ENCODE data around the gene MAPK8.
"Not testable (repeated sequence)": the region's sequence is repeated elsewhere in the genome, so short reads cannot be mapped to it uniquely, and the experiment has no call there.

The MAPK8 gene

DNA sequence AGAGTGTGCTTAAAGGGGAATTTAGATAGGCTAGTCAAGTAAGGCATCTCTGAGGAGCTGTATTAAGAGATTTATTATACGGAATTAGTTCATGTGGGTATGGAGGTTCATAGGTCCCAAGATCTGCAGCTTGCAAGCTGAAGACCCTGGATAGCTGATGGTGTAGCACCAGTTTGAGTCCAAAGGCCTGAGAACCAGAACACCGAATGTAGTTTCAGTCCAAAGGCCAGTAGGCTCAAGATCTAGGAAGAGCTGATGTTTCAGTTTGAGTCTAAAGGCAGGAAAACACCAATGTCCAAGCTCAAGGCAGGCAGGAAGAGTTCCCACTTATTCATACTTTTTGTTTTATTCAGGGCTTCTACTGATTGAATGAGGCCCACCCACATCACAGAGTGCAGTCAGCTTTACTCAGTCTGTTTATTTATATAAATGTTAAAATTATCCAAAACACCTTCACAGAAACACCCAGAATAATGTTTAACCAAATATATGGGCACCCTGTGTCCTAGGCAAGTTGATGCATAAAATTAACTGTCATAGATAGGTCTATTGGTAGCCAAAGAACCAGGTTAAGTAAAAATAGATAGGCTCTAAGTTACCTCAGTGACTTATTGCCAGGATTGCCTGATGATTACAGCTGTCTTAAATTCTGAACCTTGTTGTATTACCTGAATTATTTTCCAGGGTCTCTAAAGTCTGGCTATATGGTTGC lies 83.5 kb downstream of the MAPK8 start:
- DNase-seq = no peak

- DNase-seq = no peak
Measured at GRCh38 chr10:48390558-48390871, 84.0 kb downstream of the MAPK8 start.

DNA sequence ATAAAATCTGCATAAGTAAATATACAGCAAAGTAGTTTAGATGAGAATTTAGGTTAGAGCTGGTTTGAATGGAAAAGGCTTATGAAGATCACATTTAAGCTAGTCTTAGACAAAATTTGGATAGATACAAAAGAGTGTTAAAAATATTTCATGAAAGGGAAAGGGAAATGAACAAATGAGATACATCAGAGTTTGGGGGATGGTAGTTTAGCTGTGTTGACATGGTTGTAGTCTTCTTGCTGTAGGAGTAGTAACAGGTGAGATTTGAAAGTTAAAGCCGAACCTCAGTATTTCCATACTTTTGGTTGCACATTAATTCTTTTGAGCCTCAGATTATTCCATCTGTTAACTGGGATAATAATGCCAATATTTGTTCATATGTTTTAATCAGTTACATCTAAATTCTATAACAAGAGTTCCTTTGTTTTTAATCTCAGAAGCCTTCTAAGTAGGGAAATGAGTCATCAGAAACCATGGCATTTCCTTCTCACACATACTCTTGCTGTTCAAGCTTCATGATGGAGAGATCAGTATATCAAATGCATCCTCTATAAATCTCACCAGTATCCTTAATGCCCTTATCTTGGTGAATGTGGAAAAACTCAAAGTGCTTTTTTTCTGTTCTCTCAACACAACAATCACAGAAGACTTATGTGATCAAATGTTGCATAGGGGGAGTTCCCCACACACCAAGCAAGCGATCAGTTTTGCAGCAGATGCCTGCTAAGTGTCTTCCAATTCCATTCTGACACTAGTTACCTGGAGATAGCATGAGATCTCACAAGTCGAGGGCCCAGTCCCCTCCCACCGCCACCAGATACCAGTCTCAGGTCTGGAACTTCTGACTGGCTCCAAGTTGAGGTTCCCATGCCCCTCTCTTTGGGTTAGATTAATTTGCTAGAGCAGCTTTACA lies 84.7 kb downstream of the MAPK8 start:
- no peak for DNase-seq

GRCh38 chr10:48391994-48392393 lies 85.5 kb downstream of the MAPK8 start:
- no peak for DNase-seq

GRCh38 chr10:48398261-48398660 lies 91.8 kb downstream of the MAPK8 start:
- no peak for DNase-seq

DNA sequence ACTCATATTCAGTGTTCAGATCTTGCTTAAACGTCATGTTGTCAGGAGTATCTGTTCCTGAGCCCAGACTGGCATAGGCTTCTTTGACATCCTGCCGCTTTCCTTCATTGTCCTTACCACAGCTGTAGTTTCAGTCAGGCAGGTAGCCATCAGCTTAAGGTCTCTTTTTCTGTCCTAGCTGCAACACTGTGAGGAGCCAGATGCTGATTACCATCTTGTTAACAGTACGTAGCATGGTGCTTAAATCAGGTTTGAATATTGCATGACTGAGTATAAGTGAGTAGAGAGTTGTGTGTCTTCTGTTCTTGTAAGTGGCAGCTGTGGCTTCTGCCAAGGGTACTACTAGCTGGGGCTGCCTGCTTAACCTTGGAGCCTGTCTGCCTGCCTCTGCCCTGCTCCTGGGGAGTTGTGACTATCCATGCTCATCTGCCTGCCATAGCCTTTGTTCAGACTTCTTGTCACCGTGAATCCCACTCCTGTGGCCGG lies 92.6 kb downstream of the MAPK8 start:
- DNase-seq = no peak

DNA sequence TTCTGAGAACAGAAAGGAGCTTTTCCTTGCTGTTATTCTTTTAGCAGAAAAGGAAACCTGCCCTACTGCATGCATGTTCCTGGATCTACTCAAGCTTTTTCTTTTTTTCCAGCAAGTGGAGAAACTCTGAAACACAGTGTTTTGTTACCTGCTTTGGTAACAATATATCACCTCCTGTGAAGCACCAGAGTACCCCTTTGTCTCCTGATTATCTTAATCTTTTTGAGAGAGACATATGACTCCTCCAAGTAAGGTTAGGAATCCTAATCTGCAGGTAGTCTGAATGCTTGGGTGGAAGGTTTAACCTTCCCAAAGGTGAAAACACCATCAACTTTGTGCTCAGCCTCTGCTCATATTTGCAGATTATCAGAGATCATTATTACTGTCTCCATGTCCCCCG lies 93.1 kb downstream of the MAPK8 start:
- no peak for DNase-seq

GRCh38 chr10:48400129-48400849 lies 93.8 kb downstream of the MAPK8 start:
- DNase-seq = no peak

- DNase-seq = no peak
Measured at GRCh38 chr10:48400850-48401220, 94.4 kb downstream of the MAPK8 start.

DNA sequence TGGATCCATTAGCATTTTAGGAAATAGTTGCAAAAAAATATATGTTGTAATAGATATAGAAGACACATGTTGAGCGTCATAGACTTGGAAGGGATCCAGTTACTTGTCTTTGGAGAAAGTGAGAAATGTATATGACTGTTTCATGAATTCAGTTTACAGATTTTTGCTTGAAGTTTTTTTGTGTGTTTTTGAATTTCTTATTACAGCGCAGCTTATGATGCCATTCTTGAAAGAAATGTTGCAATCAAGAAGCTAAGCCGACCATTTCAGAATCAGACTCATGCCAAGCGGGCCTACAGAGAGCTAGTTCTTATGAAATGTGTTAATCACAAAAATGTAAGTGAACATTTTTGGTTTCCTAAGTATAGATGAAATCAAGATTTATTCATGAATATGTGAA lies 98.2 kb downstream of the MAPK8 start:
- DNase-seq = no peak

DNA sequence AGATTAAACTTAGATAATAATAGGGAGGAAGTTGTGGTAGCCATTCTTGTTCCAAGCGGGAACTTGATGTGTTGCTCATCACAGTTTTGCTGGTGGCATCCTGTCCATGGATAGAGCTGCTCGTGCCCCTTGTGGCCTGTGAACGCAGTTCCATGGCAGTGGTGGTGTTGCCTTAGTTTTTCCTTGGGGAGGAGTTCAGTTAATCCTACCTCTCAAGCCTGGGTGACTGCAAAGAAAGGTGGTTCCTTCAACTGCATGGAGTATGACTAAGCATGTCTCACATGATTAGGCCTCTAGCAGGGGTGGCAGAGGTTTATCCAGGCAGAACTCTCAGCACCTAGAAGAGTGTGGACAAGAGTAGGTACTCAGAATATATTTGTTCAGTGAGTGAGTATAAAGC lies 99.7 kb downstream of the MAPK8 start:
- DNase-seq = no peak

DNA sequence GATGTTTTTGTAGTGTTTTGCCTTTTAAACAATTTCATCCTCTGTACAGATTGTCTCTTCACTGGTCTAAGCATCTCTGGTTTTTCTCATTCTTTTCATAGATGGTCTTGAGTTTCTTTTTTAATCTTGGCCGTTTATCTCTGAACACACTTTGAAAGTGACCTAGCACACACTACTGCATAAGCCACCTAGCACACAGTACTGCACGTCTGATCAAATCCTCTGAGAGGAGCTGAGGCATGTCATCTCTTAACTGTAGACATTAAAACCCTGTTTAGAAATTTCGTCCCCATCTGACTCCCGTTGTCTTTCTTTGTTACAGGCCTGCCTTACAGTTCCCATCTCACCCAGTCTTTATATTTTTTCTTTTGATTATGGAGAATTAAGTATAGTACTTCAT lies 100.2 kb downstream of the MAPK8 start:
- no peak for DNase-seq

DNA sequence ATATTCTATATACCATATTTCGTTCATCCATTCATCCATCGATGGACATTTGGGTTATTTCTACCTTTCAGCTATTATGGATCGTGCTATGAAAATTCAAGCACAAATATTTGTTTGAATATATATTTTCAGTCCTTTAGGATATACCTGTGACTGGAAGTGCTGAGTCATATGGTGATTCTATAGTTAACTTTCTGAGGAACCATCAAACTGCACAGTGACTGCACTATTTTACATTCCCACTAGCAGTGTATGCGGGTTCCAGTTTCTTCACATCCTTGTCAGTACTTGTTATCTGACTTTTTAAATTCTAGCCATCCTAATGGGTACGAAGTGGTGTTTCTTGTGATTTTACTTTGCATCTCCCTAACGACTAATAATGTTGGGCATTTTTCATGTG lies 104.0 kb downstream of the MAPK8 start:
- DNase-seq = no peak

GRCh38 chr10:48411510-48411909 lies 105.0 kb downstream of the MAPK8 start:
- DNase-seq = no peak

- DNase-seq = no peak
Measured at GRCh38 chr10:48412081-48412480, 105.6 kb downstream of the MAPK8 start.

GRCh38 chr10:48412933-48413332 lies 106.5 kb downstream of the MAPK8 start:
- no peak for DNase-seq

- no peak for DNase-seq
Measured at GRCh38 chr10:48414160-48414559, 107.7 kb downstream of the MAPK8 start.

GRCh38 chr10:48414778-48415177 lies 108.3 kb downstream of the MAPK8 start:
- no peak for DNase-seq

DNA sequence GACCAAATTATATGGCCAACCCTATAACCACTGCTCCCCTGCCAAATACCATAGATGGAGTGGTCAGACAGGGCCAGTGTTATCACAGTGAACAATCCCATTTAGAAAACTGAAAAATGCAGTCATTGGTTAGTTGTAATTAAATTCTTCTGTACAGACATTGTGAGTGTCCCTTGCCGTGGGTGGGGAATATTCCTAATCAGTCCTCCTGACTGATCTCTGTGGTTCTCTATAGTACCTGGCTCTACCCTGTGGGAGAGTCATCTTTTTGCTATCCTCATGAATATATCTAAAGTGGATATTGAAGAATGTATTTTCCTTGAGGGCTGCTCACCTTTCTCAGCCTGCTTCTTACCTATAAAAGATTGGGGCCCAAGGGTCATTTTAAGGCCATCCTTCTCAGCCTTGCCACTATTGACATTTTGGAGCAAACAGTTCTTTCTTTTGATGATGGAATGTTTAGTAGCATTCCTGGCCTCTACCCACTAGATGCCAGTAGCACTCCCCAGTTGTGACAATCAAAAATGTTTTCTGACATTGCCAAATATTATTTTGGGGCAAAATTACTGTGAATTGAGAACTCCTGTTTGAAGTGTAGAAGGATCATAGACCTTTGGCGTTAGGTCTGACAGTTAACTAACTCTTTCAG lies 110.2 kb downstream of the MAPK8 start:
- no peak for DNase-seq

DNA sequence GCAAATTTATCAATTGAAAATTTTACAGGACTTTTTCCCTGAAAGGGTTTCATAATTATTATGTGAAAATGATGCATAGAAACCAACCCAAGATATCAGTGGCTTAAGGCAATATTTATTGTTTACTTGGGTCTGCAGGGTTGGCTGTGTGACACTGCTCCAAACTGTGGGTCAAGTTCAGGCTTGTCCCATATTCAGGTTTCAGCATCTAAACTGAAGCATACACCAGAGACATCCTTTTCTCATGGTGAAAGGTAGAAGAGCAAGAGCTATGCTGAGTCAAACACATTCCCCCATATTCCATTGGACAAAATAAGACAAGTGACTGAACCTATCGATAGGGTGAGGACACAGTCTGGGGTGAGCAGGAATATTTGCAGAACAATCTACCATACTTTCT lies 110.9 kb downstream of the MAPK8 start:
- no peak for DNase-seq

- no peak for DNase-seq
Measured at GRCh38 chr10:48418189-48418788, 111.8 kb downstream of the MAPK8 start.

GRCh38 chr10:48419714-48420113 lies 113.2 kb downstream of the MAPK8 start:
- no peak for DNase-seq

DNA sequence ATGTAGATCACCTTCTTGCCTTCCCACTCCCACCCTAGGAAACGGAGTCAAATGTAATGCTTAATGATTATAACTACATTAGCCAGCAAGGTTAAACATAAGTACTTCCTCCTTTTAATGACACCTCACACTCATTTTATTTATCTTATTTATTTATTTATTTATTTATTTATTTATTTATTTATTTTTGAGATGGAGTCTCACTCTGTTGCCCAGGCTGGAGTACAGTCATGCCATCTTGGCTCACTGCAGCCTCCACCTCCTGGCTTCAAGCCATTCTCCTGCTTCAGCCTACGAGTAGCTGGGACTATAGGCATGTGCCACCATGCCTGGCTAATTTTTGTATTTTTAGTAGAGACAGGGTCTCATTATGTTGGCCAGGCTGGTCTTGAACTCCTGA lies 115.4 kb downstream of the MAPK8 start:
- DNase-seq = not testable (repeated sequence)

Measured in stimulated activated CD4-positive, alpha-beta T cell treated with anti-CD3 and anti-CD28 coated beads, Interleukin-2, amount 100 ng/mL, for 48 hours (primary cell).